IMR-90 (cell line): Measurements from ENCODE around the gene FN1. TPM values are rescaled to one million over a fixed set of nuclear protein-coding genes. Genes with fewer than 3 reads are reported as not detected.

Experiments
- ATAC-seq: fragments of 200-7000 bp; cut with Tn5 transposase; 2 replicates; pipeline ENCODE4 v1.9.1; 2020; ENCODE audit warnings: low read depth, mild to moderate bottlenecking, moderate library complexity
- BruUV-seq: library from RNA; stranded (reverse); fragments of 400-500 nt; replicated peaks from 2 replicates; lab custom pipeline; 2021; lab: Mats Ljungman, UMichigan
- CTCF ChIA-PET: fragments of 300-600 bp; formaldehyde crosslinking; extraction: SDS; loops from one replicate; lab custom pipeline; 2021; ENCODE audit warnings: antibody characterized with exemption; lab: Yijun Ruan, JAX
- POLR2A ChIA-PET: fragments of 300-600 bp; sonication (Branson Sonifier 250); formaldehyde crosslinking; loops from one replicate; lab custom pipeline; 2022; ENCODE audit warnings: antibody characterized with exemption; ENCODE audit not compliant: unreplicated experiment; lab: Charles Lee
- DNase-seq: peaks from one replicate; pipeline ENCODE4 v3.0.0; 2013
- H2AFZ ChIP-seq: replicated peaks from 2 replicates; pipeline ENCODE3; 2013; ENCODE audit warnings: low read length, mild to moderate bottlenecking; ENCODE audit not compliant: poor library complexity
- H2AK5ac ChIP-seq: 2 replicates; pipeline ENCODE4 v1.6.1; 2013; ENCODE audit warnings: low read depth, low read length, inconsistent platforms
- H2AK9ac ChIP-seq: replicated peaks from 2 replicates; pipeline ENCODE3; 2013; ENCODE audit warnings: mild to moderate bottlenecking, low read depth, low read length, moderate library complexity; ENCODE audit not compliant: poor library complexity
- H2BK120ac ChIP-seq: 2 replicates; pipeline ENCODE4 v1.6.1; 2013; ENCODE audit warnings: low read depth, low read length, inconsistent platforms
- H2BK15ac ChIP-seq: 3 replicates; pipeline ENCODE4 v1.6.1; 2013; ENCODE audit warnings: low read depth, low read length, inconsistent platforms
- H2BK20ac ChIP-seq: 2 replicates; pipeline ENCODE4 v1.6.1; 2013; ENCODE audit warnings: low read depth, mild to moderate bottlenecking, inconsistent platforms, low read length, moderate library complexity
- H2BK5ac ChIP-seq: 2 replicates; pipeline ENCODE4 v1.6.1; 2013; ENCODE audit warnings: mild to moderate bottlenecking, low read depth, low read length, inconsistent platforms; ENCODE audit not compliant: poor library complexity, severe bottlenecking
- H3K14ac ChIP-seq: replicated peaks from 2 replicates; pipeline ENCODE4 v1.6.1; 2013; ENCODE audit warnings: low read depth, low read length, inconsistent platforms
- H3K18ac ChIP-seq: 2 replicates; pipeline ENCODE4 v1.6.1; 2013; ENCODE audit warnings: low read depth, low read length, control low read depth
- H3K23ac ChIP-seq: 2 replicates; pipeline ENCODE4 v1.6.1; 2013; ENCODE audit warnings: low read depth, low read length, inconsistent platforms
- H3K27ac ChIP-seq: 2 replicates; pipeline ENCODE4 v1.5.1; 2013; ENCODE audit warnings: mild to moderate bottlenecking, control low read depth, low read length; ENCODE audit not compliant: insufficient read depth
- H3K27me3 ChIP-seq: 2 replicates; pipeline ENCODE4 v1.6.1; 2013; ENCODE audit warnings: low read length; ENCODE audit not compliant: control insufficient read depth, insufficient read depth
- H3K36me3 ChIP-seq: 2 replicates; pipeline ENCODE4 v1.6.1; 2013; ENCODE audit warnings: low read length, mixed read lengths; ENCODE audit not compliant: control insufficient read depth, insufficient read depth
- H3K4ac ChIP-seq: 2 replicates; pipeline ENCODE4 v1.6.1; 2013; ENCODE audit warnings: low read depth, low read length, inconsistent platforms
- H3K4me1 ChIP-seq: 2 replicates; pipeline ENCODE4 v1.6.1; 2013; ENCODE audit warnings: low read length, mixed read lengths; ENCODE audit not compliant: control insufficient read depth, insufficient read depth
- H3K4me2 ChIP-seq: 2 replicates; pipeline ENCODE4 v1.6.1; 2013; ENCODE audit warnings: low read depth, mild to moderate bottlenecking, control low read depth, low read length, moderate library complexity
- H3K4me3 ChIP-seq: 2 replicates; pipeline ENCODE4 v1.5.1; 2013; ENCODE audit warnings: low read depth, mild to moderate bottlenecking, control low read depth, low read length, moderate library complexity; ENCODE audit not compliant: insufficient read depth
- H3K56ac ChIP-seq: 2 replicates; pipeline ENCODE4 v1.6.1; 2013; ENCODE audit warnings: low read length, inconsistent platforms; ENCODE audit not compliant: insufficient read depth; ENCODE audit errors: extremely low read depth
- H3K79me1 ChIP-seq, 2 experiments: 2 replicates each; pipeline ENCODE4 v1.6.1; 2013; ENCODE audit warnings: low read length in 2 of 2, inconsistent platforms in 1 of 2, low read depth in 1 of 2
- H3K9ac ChIP-seq: 2 replicates; pipeline ENCODE4 v1.6.1; 2013; ENCODE audit warnings: low read depth, low read length, control low read depth
- H3K9me1 ChIP-seq: 2 replicates; pipeline ENCODE4 v1.6.1; 2013; ENCODE audit warnings: low read length, inconsistent platforms; ENCODE audit not compliant: insufficient read depth
- H3K9me3 ChIP-seq: 2 replicates; pipeline ENCODE4 v1.6.1; 2013; ENCODE audit warnings: low read length; ENCODE audit not compliant: control insufficient read depth, insufficient read depth
- H4K20me1 ChIP-seq: 2 replicates; pipeline ENCODE4 v1.6.1; 2013; ENCODE audit warnings: low read length, inconsistent platforms; ENCODE audit not compliant: insufficient read depth
- H4K5ac ChIP-seq: 2 replicates; pipeline ENCODE4 v1.6.1; 2013; ENCODE audit warnings: mild to moderate bottlenecking, low read depth, low read length, control low read depth
- H4K8ac ChIP-seq, 2 experiments: 2 replicates each; pipeline ENCODE4 v1.6.1; 2013; ENCODE audit warnings: low read depth in 2 of 2, low read length in 2 of 2, control low read depth in 1 of 2, inconsistent platforms in 1 of 2
- H4K91ac ChIP-seq: 2 replicates; pipeline ENCODE4 v1.6.1; 2013; ENCODE audit warnings: low read depth, low read length, inconsistent platforms; ENCODE audit not compliant: insufficient read depth
- CEBPB ChIP-seq: IDR thresholded peaks from 2 replicates; pipeline ENCODE4 v1.6.1; 2012; ENCODE audit warnings: low read depth, low read length, improper control_type of control experiment
- MXI1 ChIP-seq: IDR thresholded peaks from 2 replicates; pipeline ENCODE4 v1.6.1; 2012; ENCODE audit warnings: low read depth, mild to moderate bottlenecking, low read length, moderate library complexity, borderline replicate concordance
- WGBS, 2 experiments: methylation state at CpG; one replicate each; pipeline versions ENCODE4 v1.1.5 to v1.1.7; 2013; ENCODE audit warnings: missing lambda C conversion rate in 2 of 2; ENCODE audit not compliant: insufficient read length in 1 of 2; ENCODE audit errors: extremely low coverage in 2 of 2; 5-methylcytosine and 5-hydroxymethylcytosine counted together
- dilution Hi-C: fragments of 300-500 bp; cut with HindIII; formaldehyde crosslinking; loops from one replicate; pipeline ENCODE4 v1.14.3; 2018; ENCODE audit warnings: low sequenced_read_pairs; ENCODE audit not compliant: unreplicated experiment
- in situ Hi-C: fragments of 300-500 bp; cut with MboI; formaldehyde crosslinking; loops from 3 replicates; pipeline ENCODE4 v1.14.3; 2019; ENCODE audit warnings: low sequenced_read_pairs, inconsistent platforms, mixed read lengths
- intact Hi-C: fragments of 100-400 bp; cut with micrococcal nuclease; formaldehyde crosslinking; loops from 2 replicates; pipeline ENCODE4 v1.10.0; 2022
- polyA plus RNA-seq, 3 experiments: library from polyadenylated mRNA; depleted of rRNA; stranded (reverse); fragments of >200 nt; gene quantifications; 2 replicates each; pipeline ENCODE4 v1.2.3, GENCODE V29; 2012; ENCODE audit warnings: low replicate concordance in 1 of 3
- total RNA-seq: library from RNA; depleted of rRNA; stranded (reverse); fragments of >200 nt; gene quantifications from 2 replicates; pipeline ENCODE4 v1.2.3, GENCODE V29; 2012

FN1 gene
- total and polyA plus RNA-seq, 2 of the 4 experiments (the other 2 are of a cell fraction), result 8,243 to 13,004 TPM

GRCh38 chr2:215320102-215320501 is 115.8 kb downstream of the FN1 start:
- no peak overlapping the region for H2AK5ac ChIP-seq
- no peak overlapping the region for H2AFZ ChIP-seq
- no peak overlapping the region for H3K4ac ChIP-seq
- POLR2A ChIA-PET, result no interaction called here
- H3K18ac ChIP-seq, result no peak overlapping the region
- intact Hi-C loops, result no loop called here
- H3K23ac ChIP-seq, result no peak overlapping the region
- no TSS peak for BruUV-seq
- WGBS, 2 experiments, result 93% methylated on average over 2 of the region's 3 CpGs; no CpG with 5 or more reads in 1 of the 2 experiments
- H3K27ac ChIP-seq, result no peak overlapping the region
- no peaks in the 10 kb centered on the region for H4K20me1 ChIP-seq
- CTCF ChIA-PET, result no interaction called here
- no peak overlapping the region for H3K56ac ChIP-seq
- H3K14ac ChIP-seq, result no peak overlapping the region
- no peak overlapping the region for H2BK120ac ChIP-seq
- H3K9ac ChIP-seq, result no peak overlapping the region
- no peak overlapping the region for H2BK15ac ChIP-seq
- H4K8ac ChIP-seq, result no peak overlapping the region
- H3K9me3 ChIP-seq, result no peaks in the 10 kb centered on the region
- no peak overlapping the region for H4K91ac ChIP-seq
- H4K5ac ChIP-seq, result no peak overlapping the region
- peak; percentile 60 for TF ChIP-seq CEBPB
- no peak for TF ChIP-seq MXI1
- no peaks in the 10 kb centered on the region for H3K27me3 ChIP-seq
- ATAC-seq, result no peak; the same call in 1 of the 2 replicates
- H2BK20ac ChIP-seq, result no peak overlapping the region
- no peak overlapping the region for H3K4me3 ChIP-seq
- dilution Hi-C loops, result no loop called here
- H3K36me3 ChIP-seq, result peaks cover 30% of the 10 kb centered on the region
- in situ Hi-C loops, result no loop called here
- no peaks in the 10 kb centered on the region for H3K9me1 ChIP-seq
- H2AK9ac ChIP-seq, result no peak overlapping the region
- no peak for DNase-seq
- H3K79me1 ChIP-seq, result peaks cover 14 to 20% of the 10 kb centered on the region in 2 experiments
- H2BK5ac ChIP-seq, result no peak overlapping the region
- no peak overlapping the region for H3K4me2 ChIP-seq
- H3K4me1 ChIP-seq, result no peaks in the 10 kb centered on the region; the same call in 1 of the 2 replicates
